HepG2 (cell line): ENCODE results near the gene ATE1. TPM values are rescaled to one million over a fixed set of nuclear protein-coding genes. Genes with fewer than 3 reads are reported as not detected.
A peak's percentile ranks its signal among the peaks of the same experiment; 100 is the strongest.

Source experiments
- DPF2 ChIP-seq: sonication (generic); formaldehyde crosslinking; IDR thresholded peaks from 2 replicates; pipeline ENCODE4 v1.4.0; 2020; ENCODE audit warnings: mild to moderate bottlenecking, low read depth, missing genetic modification reagents, borderline replicate concordance
- ETV5 ChIP-seq: IDR thresholded peaks from 2 replicates; pipeline ENCODE4 v1.6.1; 2018; ENCODE audit warnings: missing biosample characterization, missing genetic modification reagents, inconsistent platforms, borderline replicate concordance
- GATAD2A ChIP-seq: IDR thresholded peaks from 2 replicates; pipeline ENCODE4 v1.6.1; 2016
- JUN ChIP-seq: sonication (generic); formaldehyde crosslinking; IDR thresholded peaks from 2 replicates; pipeline ENCODE4 v1.4.0; 2020; ENCODE audit warnings: mild to moderate bottlenecking, missing genetic modification reagents
- MIER2 ChIP-seq: IDR thresholded peaks from 2 replicates; pipeline ENCODE4 v1.6.1; 2016; ENCODE audit warnings: missing biosample characterization, missing genetic modification reagents
- RNF2 ChIP-seq: fragments of 450-650 bp; conservative IDR thresholded peaks from 2 replicates; pipeline ENCODE4 v1.6.1; 2016; ENCODE audit warnings: low read depth
- SRY ChIP-seq: sonication (generic); formaldehyde crosslinking; IDR thresholded peaks from 2 replicates; pipeline ENCODE4 v1.8.0; 2022; ENCODE audit warnings: mild to moderate bottlenecking, missing genetic modification reagents
- THRA ChIP-seq: sonication (generic); formaldehyde crosslinking; IDR thresholded peaks from 2 replicates; pipeline ENCODE4 v1.4.0; 2020; ENCODE audit warnings: missing genetic modification reagents, borderline replicate concordance
- TMF1 ChIP-seq: sonication (generic); formaldehyde crosslinking; IDR thresholded peaks from 2 replicates; pipeline ENCODE4 v1.8.1; 2022; ENCODE audit warnings: low read depth, missing genetic modification reagents
- ZC3H13 ChIP-seq: sonication (generic); formaldehyde crosslinking; IDR thresholded peaks from 2 replicates; pipeline ENCODE4 v1.8.1; 2023; ENCODE audit warnings: mild to moderate bottlenecking, missing genetic modification reagents, moderate library complexity
- ZNF205 ChIP-seq: IDR thresholded peaks from 2 replicates; pipeline ENCODE4 v1.6.1; 2018; ENCODE audit warnings: missing biosample characterization, missing genetic modification reagents
- ZNF234 ChIP-seq: sonication (generic); formaldehyde crosslinking; conservative IDR thresholded peaks from 2 replicates; pipeline ENCODE4 v1.5.1; 2020; ENCODE audit warnings: mild to moderate bottlenecking, missing genetic modification reagents
- ZNF335 ChIP-seq: sonication (generic); formaldehyde crosslinking; IDR thresholded peaks from 2 replicates; pipeline ENCODE4 v1.4.0; 2020; ENCODE audit warnings: missing genetic modification reagents
- ZNF468 ChIP-seq: sonication (generic); formaldehyde crosslinking; IDR thresholded peaks from 2 replicates; pipeline ENCODE4 v1.8.0; 2022; ENCODE audit warnings: mild to moderate bottlenecking, moderate library complexity, missing genetic modification reagents
- ZNF501 ChIP-seq: sonication (generic); formaldehyde crosslinking; IDR thresholded peaks from 2 replicates; pipeline ENCODE4 v1.5.1; 2020; ENCODE audit warnings: mild to moderate bottlenecking, moderate library complexity, missing genetic modification reagents
- ZNF510 ChIP-seq: sonication (generic); formaldehyde crosslinking; IDR thresholded peaks from 2 replicates; pipeline ENCODE4 v1.4.0; 2020; ENCODE audit warnings: low read depth, mild to moderate bottlenecking, missing genetic modification reagents
- ZNF557 ChIP-seq: sonication (generic); formaldehyde crosslinking; IDR thresholded peaks from 2 replicates; pipeline ENCODE4 v1.4.0; 2020; ENCODE audit warnings: missing genetic modification reagents
- ZNF670 ChIP-seq: sonication (generic); formaldehyde crosslinking; IDR thresholded peaks from 2 replicates; pipeline ENCODE4 v1.8.0; 2022; ENCODE audit warnings: mild to moderate bottlenecking, missing genetic modification reagents, borderline replicate concordance
- ZNF883 ChIP-seq: sonication (generic); formaldehyde crosslinking; IDR thresholded peaks from 2 replicates; pipeline ENCODE4 v1.5.1; 2020; ENCODE audit warnings: mild to moderate bottlenecking, missing genetic modification reagents; ENCODE audit errors: not compliant biosample characterization
- polyA plus RNA-seq, 8 experiments: library from polyadenylated mRNA; depleted of rRNA in 3 of 8; stranded (reverse) in 7 of 8; unstranded in 1 of 8; fragments of >200 nt; fragmentation: Illumina TruSeq in 4 of 8; extraction: Trizol in 4 of 8; gene quantifications; 2 replicates each; pipeline versions ENCODE4 v1.2.1 to v1.2.3, GENCODE V29; 2011 to 2016; ENCODE audit warnings: low read depth in 4 of 8, missing spikeins in 1 of 8, mixed read lengths in 1 of 8; ENCODE audit not compliant: insufficient read depth in 1 of 8
- total RNA-seq, 5 experiments: library from RNA; depleted of rRNA; stranded (reverse); fragments of >200 nt; fragmentation: Illumina TruSeq; extraction: Trizol; gene quantifications; 2 replicates each; pipeline ENCODE4 v1.2.3, GENCODE V29; 2016; ENCODE audit warnings: low read depth in 1 of 5
- TF ChIP-seq, protein P1 (sequence below): sonication (generic); formaldehyde crosslinking; IDR thresholded peaks from 2 replicates; pipeline ENCODE4 v1.4.0; 2020; ENCODE audit warnings: missing genetic modification reagents, borderline replicate concordance
- TF ChIP-seq, protein P2 (sequence below): sonication (generic); formaldehyde crosslinking; IDR thresholded peaks from 2 replicates; pipeline ENCODE4 v1.8.0; 2022; ENCODE audit warnings: mild to moderate bottlenecking, missing genetic modification reagents
- TF ChIP-seq, protein P3 (sequence below): sonication (generic); formaldehyde crosslinking; IDR thresholded peaks from 2 replicates; pipeline ENCODE4 v1.4.0; 2020; ENCODE audit warnings: missing genetic modification reagents

The ATE1 gene
- total and polyA plus RNA-seq, 2 of the 13 experiments (the other 11 are each of a cell fraction or from before 2014, with no cell fraction given), result 17.5 to 42.2 TPM

- TF ChIP-seq, protein P1, sequence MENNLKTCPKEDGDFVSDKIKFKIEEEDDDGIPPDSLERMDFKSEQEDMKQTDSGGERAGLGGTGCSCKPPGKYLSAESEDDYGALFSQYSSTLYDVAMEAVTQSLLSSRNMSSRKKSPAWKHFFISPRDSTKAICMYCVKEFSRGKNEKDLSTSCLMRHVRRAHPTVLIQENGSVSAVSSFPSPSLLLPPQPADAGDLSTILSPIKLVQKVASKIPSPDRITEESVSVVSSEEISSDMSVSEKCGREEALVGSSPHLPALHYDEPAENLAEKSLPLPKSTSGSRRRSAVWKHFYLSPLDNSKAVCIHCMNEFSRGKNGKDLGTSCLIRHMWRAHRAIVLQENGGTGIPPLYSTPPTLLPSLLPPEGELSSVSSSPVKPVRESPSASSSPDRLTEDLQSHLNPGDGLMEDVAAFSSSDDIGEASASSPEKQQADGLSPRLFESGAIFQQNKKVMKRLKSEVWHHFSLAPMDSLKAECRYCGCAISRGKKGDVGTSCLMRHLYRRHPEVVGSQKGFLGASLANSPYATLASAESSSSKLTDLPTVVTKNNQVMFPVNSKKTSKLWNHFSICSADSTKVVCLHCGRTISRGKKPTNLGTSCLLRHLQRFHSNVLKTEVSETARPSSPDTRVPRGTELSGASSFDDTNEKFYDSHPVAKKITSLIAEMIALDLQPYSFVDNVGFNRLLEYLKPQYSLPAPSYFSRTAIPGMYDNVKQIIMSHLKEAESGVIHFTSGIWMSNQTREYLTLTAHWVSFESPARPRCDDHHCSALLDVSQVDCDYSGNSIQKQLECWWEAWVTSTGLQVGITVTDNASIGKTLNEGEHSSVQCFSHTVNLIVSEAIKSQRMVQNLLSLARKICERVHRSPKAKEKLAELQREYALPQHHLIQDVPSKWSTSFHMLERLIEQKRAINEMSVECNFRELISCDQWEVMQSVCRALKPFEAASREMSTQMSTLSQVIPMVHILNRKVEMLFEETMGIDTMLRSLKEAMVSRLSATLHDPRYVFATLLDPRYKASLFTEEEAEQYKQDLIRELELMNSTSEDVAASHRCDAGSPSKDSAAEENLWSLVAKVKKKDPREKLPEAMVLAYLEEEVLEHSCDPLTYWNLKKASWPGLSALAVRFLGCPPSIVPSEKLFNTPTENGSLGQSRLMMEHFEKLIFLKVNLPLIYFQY (CRISPR knock-in tag), result no peak
- TF ChIP-seq ZNF883 (CRISPR knock-in tag), result no peak
- no peak for TF ChIP-seq ZNF234 (CRISPR knock-in tag)
- TF ChIP-seq ZNF670 (CRISPR knock-in tag), result no peak
- TF ChIP-seq ZNF335 (CRISPR knock-in tag), result 0 out of 2 replicates have a peak, but pooled peaks have one; percentile 11
- TF ChIP-seq RNF2, result no peak
- TF ChIP-seq SRY, result no peak; the same call in 1 of the 2 replicates
- no peak for TF ChIP-seq ZNF468
- no peak for TF ChIP-seq THRA (CRISPR knock-in tag)
- TF ChIP-seq ZNF501 (CRISPR knock-in tag), result no peak
- peak; percentile 8; the same call in 1 of the 2 replicates for TF ChIP-seq ETV5 (CRISPR knock-in tag)
- TF ChIP-seq, protein P2, sequence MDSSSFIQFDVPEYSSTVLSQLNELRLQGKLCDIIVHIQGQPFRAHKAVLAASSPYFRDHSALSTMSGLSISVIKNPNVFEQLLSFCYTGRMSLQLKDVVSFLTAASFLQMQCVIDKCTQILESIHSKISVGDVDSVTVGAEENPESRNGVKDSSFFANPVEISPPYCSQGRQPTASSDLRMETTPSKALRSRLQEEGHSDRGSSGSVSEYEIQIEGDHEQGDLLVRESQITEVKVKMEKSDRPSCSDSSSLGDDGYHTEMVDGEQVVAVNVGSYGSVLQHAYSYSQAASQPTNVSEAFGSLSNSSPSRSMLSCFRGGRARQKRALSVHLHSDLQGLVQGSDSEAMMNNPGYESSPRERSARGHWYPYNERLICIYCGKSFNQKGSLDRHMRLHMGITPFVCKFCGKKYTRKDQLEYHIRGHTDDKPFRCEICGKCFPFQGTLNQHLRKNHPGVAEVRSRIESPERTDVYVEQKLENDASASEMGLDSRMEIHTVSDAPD (CRISPR knock-in tag), result peak; percentile 66
- TF ChIP-seq ZNF205 (CRISPR knock-in tag), result no peak
- no peak; the same call in 1 of the 2 replicates for TF ChIP-seq ZNF557 (CRISPR knock-in tag)
- no peak for TF ChIP-seq DPF2 (CRISPR knock-in tag)
- no peak for TF ChIP-seq JUN (CRISPR knock-in tag)
- TF ChIP-seq TMF1, result 0 out of 2 replicates have a peak, but pooled peaks have one; percentile 46
- no peak; the same call in 1 of the 2 replicates for TF ChIP-seq MIER2 (CRISPR knock-in tag)
- peak; percentile 3; the same call in 1 of the 2 replicates for TF ChIP-seq GATAD2A
- peak; percentile 56; the same call in 1 of the 2 replicates for TF ChIP-seq ZNF510 (CRISPR knock-in tag)
- TF ChIP-seq, protein P3, sequence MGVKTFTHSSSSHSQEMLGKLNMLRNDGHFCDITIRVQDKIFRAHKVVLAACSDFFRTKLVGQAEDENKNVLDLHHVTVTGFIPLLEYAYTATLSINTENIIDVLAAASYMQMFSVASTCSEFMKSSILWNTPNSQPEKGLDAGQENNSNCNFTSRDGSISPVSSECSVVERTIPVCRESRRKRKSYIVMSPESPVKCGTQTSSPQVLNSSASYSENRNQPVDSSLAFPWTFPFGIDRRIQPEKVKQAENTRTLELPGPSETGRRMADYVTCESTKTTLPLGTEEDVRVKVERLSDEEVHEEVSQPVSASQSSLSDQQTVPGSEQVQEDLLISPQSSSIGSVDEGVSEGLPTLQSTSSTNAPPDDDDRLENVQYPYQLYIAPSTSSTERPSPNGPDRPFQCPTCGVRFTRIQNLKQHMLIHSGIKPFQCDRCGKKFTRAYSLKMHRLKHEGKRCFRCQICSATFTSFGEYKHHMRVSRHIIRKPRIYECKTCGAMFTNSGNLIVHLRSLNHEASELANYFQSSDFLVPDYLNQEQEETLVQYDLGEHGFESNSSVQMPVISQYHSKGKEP (CRISPR knock-in tag), result no peak
- peak; percentile 26; the same call in 1 of the 2 replicates for TF ChIP-seq ZC3H13 (CRISPR knock-in tag)
Measured at GRCh38 chr10:121974535-121975294, 46.9 kb upstream of the ATE1 start, which contains the start of gene NSMCE4A (continued).
